Calu3 (cell line): ENCODE results near the gene SPART. TPM values are rescaled to one million over a fixed set of nuclear protein-coding genes. Genes with fewer than 3 reads are reported as not detected.

ENCODE experiments used
- BruUV-seq: library from RNA; stranded (reverse); fragments of 400-500 nt; replicated peaks from 2 replicates; lab custom pipeline; 2021; lab: Mats Ljungman, UMichigan
- CTCF ChIA-PET: fragments of 300-600 bp; sonication (Branson Sonifier 250); formaldehyde crosslinking; loops from one replicate; lab custom pipeline; 2022; ENCODE audit warnings: antibody characterized with exemption; lab: Charles Lee
- DNase-seq: peaks from one replicate; pipeline ENCODE4 v3.0.0; 2022
- H3K27ac Mint-ChIP-seq: one replicate; pipeline ENCODE4 v1.8.0; 2022; ENCODE audit warnings: mixed read lengths; ENCODE audit not compliant: unreplicated experiment
- H3K27me3 Mint-ChIP-seq: one replicate; pipeline ENCODE4 v1.8.0; 2022; ENCODE audit warnings: mixed read lengths; ENCODE audit not compliant: unreplicated experiment
- H3K36me3 Mint-ChIP-seq: one replicate; pipeline ENCODE4 v1.8.0; 2022; ENCODE audit warnings: mild to moderate bottlenecking, moderate library complexity, mixed read lengths; ENCODE audit not compliant: insufficient read depth, unreplicated experiment
- H3K4me1 Mint-ChIP-seq: one replicate; pipeline ENCODE4 v1.8.0; 2022; ENCODE audit warnings: mild to moderate bottlenecking, low read depth, mixed read lengths; ENCODE audit not compliant: unreplicated experiment
- H3K4me3 Mint-ChIP-seq: one replicate; pipeline ENCODE4 v1.8.0; 2022; ENCODE audit warnings: mild to moderate bottlenecking, low read depth, moderate library complexity, mixed read lengths; ENCODE audit not compliant: unreplicated experiment
- H3K9me3 Mint-ChIP-seq: one replicate; pipeline ENCODE4 v1.8.0; 2022; ENCODE audit warnings: low read depth, mixed read lengths; ENCODE audit not compliant: unreplicated experiment
- CTCF ChIP-seq: fragments of 200-600 bp; IDR thresholded peaks from one replicate; pipeline ENCODE4 v1.8.0; 2022; ENCODE audit warnings: antibody characterized with exemption; ENCODE audit not compliant: unreplicated experiment
- intact Hi-C: fragments of 100-400 bp; cut with micrococcal nuclease; formaldehyde crosslinking; loops from one replicate; pipeline ENCODE4 v1.10.0; 2022; ENCODE audit not compliant: unreplicated experiment
- total RNA-seq: library from RNA; stranded (reverse); gene quantifications from 2 replicates; pipeline ENCODE4 v1.2.3, GENCODE V29; 2022

SPART gene
- total RNA-seq, 1 experiment from 2014 or later, result not detected

- H3K27ac Mint-ChIP-seq, result no peak overlapping the region
- BruUV-seq, result no TSS peak
- no peaks in the 10 kb centered on the region for H3K36me3 Mint-ChIP-seq
- H3K4me1 Mint-ChIP-seq, result no peaks in the 10 kb centered on the region
- no peaks in the 10 kb centered on the region for H3K9me3 Mint-ChIP-seq
- DNase-seq, result no peak
- no peak overlapping the region for H3K4me3 Mint-ChIP-seq
- H3K27me3 Mint-ChIP-seq, result no peaks in the 10 kb centered on the region
- intact Hi-C loops, result loop anchor here (1.0 kb wide), 1 partner anchor 50 kb away; no protein-coding TSS in a partner anchor
- CTCF ChIA-PET, result interaction anchor here (0.5 to 0.6 kb wide), 2 partner anchors 29 to 312 kb away, joined by 3 to 5 read pairs; no protein-coding TSS in a partner anchor
- TF ChIP-seq CTCF, result no peak
These were observed 564 bp downstream of the SPART start for GRCh38 chr13:36345438-36346221.

GRCh38 chr13:36344886-36345437 is 1.2 kb downstream of the SPART start:
- CTCF ChIA-PET, result interaction anchor here (0.5 kb wide), 1 partner anchor 30 kb away, joined by 5 read pairs; no protein-coding TSS in a partner anchor
- Mint-ChIP-seq H3K4me3 (no peak overlapping the region), H3K36me3 (no peaks in the 10 kb centered on the region), H3K4me1 (no peaks in the 10 kb centered on the region), H3K27me3 (no peaks in the 10 kb centered on the region), H3K9me3 (no peaks in the 10 kb centered on the region), H3K27ac (no peak overlapping the region)
- no peak for DNase-seq
- intact Hi-C loops, result no loop called here
- TF ChIP-seq CTCF, result no peak
- BruUV-seq, result no TSS peak

- intact Hi-C loops, result no loop called here
- Mint-ChIP-seq H3K27me3 (no peaks in the 10 kb centered on the region), H3K9me3 (no peaks in the 10 kb centered on the region), H3K36me3 (no peaks in the 10 kb centered on the region), H3K27ac (no peak overlapping the region), H3K4me1 (no peaks in the 10 kb centered on the region), H3K4me3 (no peak overlapping the region)
- TF ChIP-seq CTCF, result no peak
- CTCF ChIA-PET, result interaction anchor here (0.6 kb wide), 1 partner anchor 270 kb away, joined by 14 read pairs; no protein-coding TSS in a partner anchor
- no TSS peak for BruUV-seq
- DNase-seq, result no peak
These were observed 2.0 kb downstream of the SPART start for GRCh38 chr13:36344173-36344572.

DNA sequence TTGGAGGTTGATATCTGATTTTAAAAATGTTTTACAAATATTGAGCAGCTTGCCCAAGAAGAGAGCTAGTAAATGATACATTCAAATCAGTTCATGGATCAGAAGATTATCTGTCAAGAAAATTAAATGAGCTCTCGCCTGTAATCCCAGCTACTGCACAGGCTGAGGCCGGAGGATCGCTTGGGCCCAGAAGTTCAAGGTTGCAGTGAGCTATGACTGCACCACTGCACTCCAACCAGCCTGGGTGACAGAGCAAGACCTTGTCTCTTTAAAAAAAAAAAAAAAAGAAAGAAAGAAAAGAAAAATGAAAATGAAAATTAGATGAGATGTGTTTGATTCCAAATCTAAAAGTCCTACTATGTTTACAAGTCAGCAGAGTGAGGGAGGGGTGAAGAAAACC is 2.4 kb downstream of the SPART start:
- intact Hi-C loops, result no loop called here
- Mint-ChIP-seq H3K36me3 (no peaks in the 10 kb centered on the region), H3K4me3 (no peak overlapping the region), H3K27me3 (no peaks in the 10 kb centered on the region), H3K4me1 (no peaks in the 10 kb centered on the region), H3K9me3 (no peaks in the 10 kb centered on the region), H3K27ac (no peak overlapping the region)
- DNase-seq, result no peak
- TF ChIP-seq CTCF, result no peak
- CTCF ChIA-PET, result interaction anchor here (0.5 to 0.6 kb wide), 2 partner anchors 50 to 269 kb away, joined by 4 to 14 read pairs; no protein-coding TSS in a partner anchor
- BruUV-seq, result no TSS peak
